GM12878 (cell line): ENCODE data around the gene SYTL4. TPM values are rescaled to one million over a fixed set of nuclear protein-coding genes. Genes with fewer than 3 reads are reported as not detected.

Source experiments
- BRCA1 ChIP-seq: IDR thresholded peaks from 2 replicates; pipeline ENCODE4 v1.6.1; 2011; ENCODE audit warnings: low read depth, low read length, improper control_type of control experiment
- CHD1 ChIP-seq: IDR thresholded peaks from 2 replicates; pipeline ENCODE4 v1.6.1; 2012; ENCODE audit warnings: low read depth, low read length, improper control_type of control experiment
- EED ChIP-seq: sonication (generic); IDR thresholded peaks from 2 replicates; pipeline ENCODE4 v1.6.1; 2016; ENCODE audit warnings: antibody characterized with exemption, low read depth
- EP300 ChIP-seq, 2 experiments: fragments of 150-350 bp in 1 of 2; IDR thresholded peaks; 2 replicates each; pipeline ENCODE4 v1.6.1; 2011 to 2012; ENCODE audit warnings: low read depth in 2 of 2, low read length in 2 of 2, borderline replicate concordance in 1 of 2, improper control_type of control experiment in 1 of 2, inconsistent platforms in 1 of 2; ENCODE audit not compliant: control insufficient read depth in 1 of 2
- HDGF ChIP-seq: fragments of 450-650 bp; IDR thresholded peaks from 2 replicates; pipeline ENCODE4 v1.6.1; 2016; ENCODE audit warnings: antibody characterized with exemption
- MXI1 ChIP-seq: fragments of 150-350 bp; IDR thresholded peaks from 2 replicates; pipeline ENCODE4 v1.6.1; 2011; ENCODE audit warnings: low read depth, mild to moderate bottlenecking, inconsistent platforms, low read length, improper control_type of control experiment
- RCOR1 ChIP-seq: conservative IDR thresholded peaks from 2 replicates; pipeline ENCODE4 v1.6.1; 2012; ENCODE audit warnings: low read depth, low read length, improper control_type of control experiment
- SIN3A ChIP-seq: IDR thresholded peaks from 2 replicates; pipeline ENCODE4 v1.6.1; 2012; ENCODE audit warnings: low read depth, low read length, improper control_type of control experiment
- STAT1 ChIP-seq: fragments of 450-650 bp; conservative IDR thresholded peaks from 2 replicates; pipeline ENCODE4 v1.6.1; 2014; ENCODE audit warnings: antibody characterized with exemption, mild to moderate bottlenecking
- TBL1XR1 ChIP-seq: IDR thresholded peaks from 2 replicates; pipeline ENCODE4 v1.6.1; 2012; ENCODE audit warnings: low read depth, low read length, improper control_type of control experiment
- ZNF384 ChIP-seq: IDR thresholded peaks from 2 replicates; pipeline ENCODE4 v1.6.1; 2012; ENCODE audit warnings: low read depth, mild to moderate bottlenecking, low read length, improper control_type of control experiment, borderline replicate concordance
- polyA plus RNA-seq, 11 experiments: library from polyadenylated mRNA; depleted of rRNA in 4 of 11; unstranded in 6 of 11; stranded (reverse) in 5 of 11; fragments of >200 nt; fragmentation: Nextera tagmentation in 4 of 11; fragmentation: Illumina TruSeq in 1 of 11; extraction: Ambion mirVana in 4 of 11; extraction: Trizol in 1 of 11; gene quantifications; 1 replicate in 1 of 11; 2 replicates in 10 of 11; pipeline versions ENCODE4 v1.2.1 to v1.2.3, GENCODE V29; 2011 to 2016; ENCODE audit warnings: inconsistent platforms in 2 of 11, missing spikeins in 2 of 11, low read depth in 1 of 11
- total RNA-seq, 4 experiments: library from RNA; depleted of rRNA in 3 of 4; stranded (reverse); fragments of >200 nt in 3 of 4; fragmentation: Illumina TruSeq in 1 of 4; extraction: Trizol in 1 of 4; gene quantifications; 2 replicates each; pipeline versions ENCODE4 v1.2.1 to v1.2.3, GENCODE V29; 2013 to 2021
- TF ChIP-seq, protein P1 (sequence below): fragments of 450-650 bp; IDR thresholded peaks from 2 replicates; pipeline ENCODE4 v1.6.1; 2017; ENCODE audit warnings: mild to moderate bottlenecking, moderate library complexity

The SYTL4 gene
- total and polyA plus RNA-seq, 10 of the 15 experiments (the other 5 are each of a cell fraction or from before 2014, with no cell fraction given): 0.07 to 0.74 (median 0.19) TPM; not detected in 2

- no peak for TF ChIP-seq STAT1
- no peak for TF ChIP-seq CHD1
- no peak for TF ChIP-seq MXI1
- no peak for TF ChIP-seq ZNF384
- TF ChIP-seq EP300 (IDR thresholded peaks at IDR 0.05; ENCODE audit: borderline replicate concordance in 1 of 2, control insufficient read depth in 1 of 2, low read depth in 2 of 2, low read length in 2 of 2): no peak
- no peak for TF ChIP-seq RCOR1
- TF ChIP-seq, protein P1, sequence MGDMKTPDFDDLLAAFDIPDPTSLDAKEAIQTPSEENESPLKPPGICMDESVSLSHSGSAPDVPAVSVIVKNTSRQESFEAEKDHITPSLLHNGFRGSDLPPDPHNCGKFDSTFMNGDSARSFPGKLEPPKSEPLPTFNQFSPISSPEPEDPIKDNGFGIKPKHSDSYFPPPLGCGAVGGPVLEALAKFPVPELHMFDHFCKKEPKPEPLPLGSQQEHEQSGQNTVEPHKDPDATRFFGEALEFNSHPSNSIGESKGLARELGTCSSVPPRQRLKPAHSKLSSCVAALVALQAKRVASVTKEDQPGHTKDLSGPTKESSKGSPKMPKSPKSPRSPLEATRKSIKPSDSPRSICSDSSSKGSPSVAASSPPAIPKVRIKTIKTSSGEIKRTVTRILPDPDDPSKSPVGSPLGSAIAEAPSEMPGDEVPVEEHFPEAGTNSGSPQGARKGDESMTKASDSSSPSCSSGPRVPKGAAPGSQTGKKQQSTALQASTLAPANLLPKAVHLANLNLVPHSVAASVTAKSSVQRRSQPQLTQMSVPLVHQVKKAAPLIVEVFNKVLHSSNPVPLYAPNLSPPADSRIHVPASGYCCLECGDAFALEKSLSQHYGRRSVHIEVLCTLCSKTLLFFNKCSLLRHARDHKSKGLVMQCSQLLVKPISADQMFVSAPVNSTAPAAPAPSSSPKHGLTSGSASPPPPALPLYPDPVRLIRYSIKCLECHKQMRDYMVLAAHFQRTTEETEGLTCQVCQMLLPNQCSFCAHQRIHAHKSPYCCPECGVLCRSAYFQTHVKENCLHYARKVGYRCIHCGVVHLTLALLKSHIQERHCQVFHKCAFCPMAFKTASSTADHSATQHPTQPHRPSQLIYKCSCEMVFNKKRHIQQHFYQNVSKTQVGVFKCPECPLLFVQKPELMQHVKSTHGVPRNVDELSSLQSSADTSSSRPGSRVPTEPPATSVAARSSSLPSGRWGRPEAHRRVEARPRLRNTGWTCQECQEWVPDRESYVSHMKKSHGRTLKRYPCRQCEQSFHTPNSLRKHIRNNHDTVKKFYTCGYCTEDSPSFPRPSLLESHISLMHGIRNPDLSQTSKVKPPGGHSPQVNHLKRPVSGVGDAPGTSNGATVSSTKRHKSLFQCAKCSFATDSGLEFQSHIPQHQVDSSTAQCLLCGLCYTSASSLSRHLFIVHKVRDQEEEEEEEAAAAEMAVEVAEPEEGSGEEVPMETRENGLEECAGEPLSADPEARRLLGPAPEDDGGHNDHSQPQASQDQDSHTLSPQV: no peak
- TF ChIP-seq EED: no peak
- TF ChIP-seq HDGF: no peak
- no peak for TF ChIP-seq TBL1XR1
- no peak for TF ChIP-seq BRCA1
- TF ChIP-seq SIN3A: no peak
These were observed 21.1 kb downstream of the SYTL4 start (continued) for GRCh38 chrX:100710816-100711215.
